DMS79 treated with DMSO at 0.1 percent for 48 hours (cell line): Measurements from ENCODE around the gene BTBD2.

ENCODE experiments used
- DNase-seq: peaks from one replicate; lab custom pipeline; 2025; lab: John Stamatoyannopoulos, UW

The BTBD2 gene

GRCh38 chr19:1959928-1960589, 55.5 kb downstream of the BTBD2 start:
- no peak for DNase-seq

DNA sequence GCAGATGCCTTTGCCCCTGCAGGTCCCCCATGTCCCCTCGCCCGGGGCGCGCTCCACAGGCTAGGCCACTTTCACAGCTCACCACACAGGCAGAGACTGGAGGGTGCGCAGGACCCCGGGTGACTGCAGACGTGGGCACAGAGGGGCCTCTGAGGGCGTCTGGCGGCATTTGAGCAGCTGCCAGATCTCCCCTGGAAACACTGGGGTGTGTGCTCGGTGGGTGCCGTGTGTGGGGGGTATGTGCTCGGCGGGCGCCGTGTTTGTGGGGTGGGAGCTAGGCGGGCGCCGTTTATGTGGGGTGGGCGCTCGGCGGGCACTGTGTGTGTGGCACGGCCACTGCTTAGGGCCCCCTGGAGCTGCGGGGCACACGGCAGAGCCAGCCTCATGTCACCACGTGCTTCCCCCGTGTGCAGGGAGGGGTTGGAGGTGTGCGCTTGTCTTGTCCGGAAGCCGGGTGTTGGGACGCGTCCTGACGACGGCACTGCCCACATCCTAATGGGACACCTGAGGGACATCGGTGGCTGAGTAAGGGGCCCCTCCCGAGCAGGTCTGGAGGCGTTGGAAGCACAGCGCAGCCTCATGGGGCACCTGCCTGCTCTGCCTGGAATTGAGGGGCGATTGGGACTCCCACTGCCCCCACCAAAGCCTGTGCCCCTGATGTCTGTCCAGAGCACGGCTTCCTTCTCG, 57.8 kb downstream of the BTBD2 start:
- no peak for DNase-seq

GRCh38 chr19:1956868-1957492, 58.5 kb downstream of the BTBD2 start:
- DNase-seq = no peak

DNA sequence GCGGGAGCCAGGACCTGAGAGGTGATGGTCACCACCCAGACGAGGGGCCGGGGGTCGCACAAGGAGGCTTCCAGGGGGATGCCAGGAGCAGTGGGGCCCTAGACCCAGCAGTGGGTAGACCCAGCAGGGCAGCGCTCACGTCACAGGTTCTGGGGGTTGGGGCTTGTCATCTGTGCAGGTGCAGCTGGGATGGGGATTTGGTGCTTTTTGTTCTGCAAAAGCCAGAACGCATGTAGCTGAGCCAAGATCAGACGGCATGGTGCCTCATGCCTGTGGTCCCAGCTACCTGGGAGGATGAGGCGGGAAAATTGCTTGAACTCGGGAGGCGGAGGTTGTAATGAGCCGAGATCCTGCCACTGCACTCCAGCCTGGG, 59.4 kb downstream of the BTBD2 start:
- no peak for DNase-seq

DNA sequence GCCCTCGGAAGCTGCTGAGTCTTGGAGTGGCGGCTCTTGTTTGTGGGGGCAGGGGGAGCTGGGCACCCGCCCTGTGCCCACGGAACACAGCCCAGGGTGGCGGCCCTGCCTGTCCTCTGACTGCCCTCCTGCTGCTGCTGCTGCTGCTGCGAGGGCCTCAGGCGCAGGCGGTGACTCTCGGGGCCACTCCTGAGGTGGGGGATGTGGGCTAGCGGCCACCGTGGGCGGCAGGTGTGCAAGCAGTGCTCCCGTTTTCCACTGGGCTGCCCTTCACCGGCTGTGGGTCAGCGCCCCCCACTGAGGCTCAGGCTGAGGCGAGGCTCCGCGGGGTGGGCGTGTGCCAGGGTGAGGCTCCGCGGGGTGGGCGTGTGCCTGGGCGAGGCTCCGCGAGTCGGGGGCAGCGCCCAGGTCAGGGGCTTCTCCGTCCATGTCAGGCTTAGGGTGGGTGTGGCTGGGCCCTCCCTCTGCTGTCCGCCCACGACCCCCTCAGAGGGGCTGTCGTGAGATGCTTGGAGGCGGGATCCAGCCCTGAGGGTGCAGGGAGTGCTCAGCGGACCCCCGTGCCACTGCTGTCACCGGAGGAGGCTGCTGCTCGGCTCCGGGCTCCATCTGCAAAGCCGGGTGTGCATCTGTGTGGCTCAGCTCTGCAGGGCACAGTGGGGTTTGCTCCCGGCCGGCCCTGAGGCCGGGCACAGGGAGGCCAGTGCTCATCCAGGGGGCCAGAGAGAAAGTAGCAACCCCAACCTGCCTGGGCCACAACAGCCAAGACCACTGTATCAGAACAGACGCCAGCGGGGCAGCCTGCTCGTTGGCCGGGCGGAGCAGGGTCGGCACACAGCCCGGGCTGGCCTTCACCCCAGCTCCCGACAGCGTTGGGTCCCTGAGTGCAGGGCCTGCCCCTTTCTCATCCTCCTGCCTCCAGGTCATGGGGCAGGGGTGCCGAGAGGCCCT, 60.1 kb downstream of the BTBD2 start:
- no peak for DNase-seq

DNA sequence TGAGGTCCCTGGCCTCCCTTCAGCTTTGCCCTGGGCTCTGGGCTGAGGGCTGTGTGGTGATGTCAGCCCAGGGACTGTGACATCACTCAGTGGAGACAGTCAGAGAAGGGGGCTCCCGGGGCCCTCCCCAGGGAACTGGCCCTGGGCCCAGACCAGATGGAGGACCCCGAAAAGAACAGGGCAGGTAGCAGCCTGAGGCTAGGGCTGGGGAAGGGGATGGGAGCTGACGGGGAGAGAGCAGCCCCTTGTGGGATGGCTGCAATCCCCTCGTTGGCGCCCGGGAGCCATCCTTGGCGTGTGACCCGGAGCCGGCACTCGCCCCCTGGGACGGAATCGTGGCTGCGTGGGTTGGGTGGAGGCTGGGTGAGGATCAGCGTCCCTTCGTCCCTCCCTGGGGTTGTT, 61.0 kb downstream of the BTBD2 start:
- no peak for DNase-seq

- no peak for DNase-seq
These were observed 61.9 kb downstream of the BTBD2 start for GRCh38 chr19:1953441-1954094.

DNA sequence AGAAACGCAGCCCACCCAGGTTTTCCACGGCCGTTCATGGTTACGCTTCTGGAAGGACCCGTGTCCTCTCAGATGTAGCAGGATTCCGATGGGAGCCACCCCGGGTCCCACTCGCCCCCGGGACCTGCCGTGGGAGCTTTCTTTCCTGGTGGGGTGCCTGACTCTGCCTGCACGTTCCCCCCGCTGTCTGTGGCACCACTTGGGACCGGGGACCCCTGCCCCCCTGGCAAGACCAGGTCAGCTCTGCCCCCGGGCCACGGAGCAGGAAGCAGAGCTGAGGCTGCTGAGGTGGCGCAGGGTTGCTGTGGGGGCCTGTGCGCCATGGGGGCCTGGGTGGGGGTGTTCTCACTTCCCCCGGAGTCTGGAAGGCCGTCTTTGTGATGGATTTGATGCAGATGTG, 62.5 kb downstream of the BTBD2 start:
- DNase-seq = no peak

DNA sequence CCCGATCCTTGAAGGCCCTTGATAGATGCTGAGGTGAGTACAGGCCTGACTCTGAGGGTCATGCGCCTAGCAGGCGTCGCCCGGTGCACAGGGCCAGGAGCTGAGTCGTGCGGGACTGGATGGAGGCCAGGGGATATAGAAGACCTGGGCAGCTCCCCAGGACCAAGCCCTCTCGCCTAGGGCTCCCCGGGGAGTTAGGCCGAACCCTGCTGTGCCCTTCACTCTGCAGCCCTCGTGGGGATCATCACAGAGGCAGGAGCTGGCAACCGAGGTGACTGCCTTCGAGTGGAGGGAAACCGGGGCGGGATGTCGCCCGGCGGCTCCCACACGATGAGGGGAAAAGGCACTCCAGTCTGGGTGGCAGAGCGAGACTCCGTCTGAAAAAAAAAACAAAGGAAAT, 62.9 kb downstream of the BTBD2 start:
- DNase-seq = no peak

DNA sequence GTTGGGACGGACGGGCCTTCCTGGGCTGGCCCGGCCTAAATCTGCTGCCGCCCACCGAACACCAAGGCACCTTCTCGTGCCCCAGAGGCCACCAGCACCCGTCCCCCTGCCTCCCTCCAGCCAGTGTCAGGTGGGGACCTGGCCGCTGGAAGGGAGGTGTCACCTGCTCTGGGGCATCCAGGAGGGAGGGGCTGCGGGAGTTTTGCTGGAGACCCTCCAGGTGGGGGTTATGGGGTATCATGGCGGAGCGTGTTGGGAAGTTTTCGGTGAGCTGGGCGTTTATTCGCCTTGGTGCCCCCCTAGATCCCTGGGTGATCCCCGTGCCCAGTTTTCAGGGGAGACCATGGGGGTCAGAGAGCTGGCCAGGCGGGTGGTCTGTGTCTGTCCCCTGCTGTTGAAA, 64.9 kb downstream of the BTBD2 start:
- no peak for DNase-seq

- DNase-seq = no peak
These were observed 66.0 kb downstream of the BTBD2 start for GRCh38 chr19:1949304-1950101.

DNA sequence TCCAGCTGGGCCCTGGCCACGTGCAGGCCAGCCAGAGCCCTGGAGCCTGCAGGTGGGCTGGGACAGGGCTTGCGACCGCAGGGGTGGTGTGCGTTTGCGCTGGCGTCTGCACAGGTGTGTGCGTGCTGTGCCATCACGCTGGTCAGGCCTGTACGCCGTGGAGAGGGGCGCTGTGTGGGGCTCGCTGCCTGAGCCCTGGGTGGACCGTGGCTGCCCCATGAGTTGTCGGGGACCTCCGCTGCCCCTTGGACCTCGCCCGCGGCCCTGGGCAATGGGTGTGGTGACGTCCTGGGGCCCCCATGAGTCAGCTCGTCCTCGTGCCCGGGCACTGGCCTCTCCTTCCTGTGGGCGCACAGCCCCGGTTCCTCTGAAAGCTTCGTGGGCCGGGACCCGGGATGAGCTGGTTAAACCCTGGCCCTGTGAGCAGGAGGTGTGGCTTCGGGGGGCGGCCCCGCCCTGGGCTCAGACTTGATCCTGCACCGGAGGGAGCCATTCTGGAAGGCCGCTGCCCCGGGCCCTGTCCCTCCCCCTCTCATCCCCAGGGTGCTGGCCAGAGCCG, 67.8 kb downstream of the BTBD2 start:
- DNase-seq = no peak

GRCh38 chr19:1945899-1946298, 69.6 kb downstream of the BTBD2 start:
- DNase-seq = no peak

DNA sequence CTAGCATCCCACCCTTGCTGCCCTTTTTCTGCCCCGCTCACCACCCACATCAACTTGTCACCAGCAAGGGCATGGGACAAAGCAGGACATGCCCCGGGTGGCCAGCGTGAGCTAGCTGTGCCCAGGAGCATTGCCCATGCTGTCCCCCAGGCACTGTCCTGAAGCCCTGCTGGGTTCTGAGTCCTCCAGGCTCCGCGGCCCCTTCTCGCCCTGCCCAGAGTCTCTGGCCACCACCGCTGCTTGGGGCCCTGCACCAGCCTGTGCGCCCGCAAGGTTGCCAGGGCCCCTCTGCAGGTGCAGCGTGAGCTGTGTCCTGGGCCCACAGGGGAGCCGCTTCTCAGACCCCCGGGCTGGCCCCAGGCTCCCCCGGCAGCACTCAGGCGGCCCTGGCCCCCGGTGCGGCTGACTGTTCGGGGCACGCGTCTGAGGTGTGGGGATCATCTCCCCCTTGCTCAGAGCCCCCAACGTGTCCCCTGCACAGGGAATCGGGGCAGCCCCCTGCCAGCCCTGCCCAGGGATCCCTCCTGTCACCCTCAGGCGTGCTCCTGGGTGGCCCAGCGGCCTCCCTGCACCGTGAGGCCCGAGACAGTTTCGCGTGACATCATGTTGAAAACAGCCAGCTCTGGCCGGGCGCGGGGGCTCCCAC, 70.5 kb downstream of the BTBD2 start:
- no peak for DNase-seq

DNA sequence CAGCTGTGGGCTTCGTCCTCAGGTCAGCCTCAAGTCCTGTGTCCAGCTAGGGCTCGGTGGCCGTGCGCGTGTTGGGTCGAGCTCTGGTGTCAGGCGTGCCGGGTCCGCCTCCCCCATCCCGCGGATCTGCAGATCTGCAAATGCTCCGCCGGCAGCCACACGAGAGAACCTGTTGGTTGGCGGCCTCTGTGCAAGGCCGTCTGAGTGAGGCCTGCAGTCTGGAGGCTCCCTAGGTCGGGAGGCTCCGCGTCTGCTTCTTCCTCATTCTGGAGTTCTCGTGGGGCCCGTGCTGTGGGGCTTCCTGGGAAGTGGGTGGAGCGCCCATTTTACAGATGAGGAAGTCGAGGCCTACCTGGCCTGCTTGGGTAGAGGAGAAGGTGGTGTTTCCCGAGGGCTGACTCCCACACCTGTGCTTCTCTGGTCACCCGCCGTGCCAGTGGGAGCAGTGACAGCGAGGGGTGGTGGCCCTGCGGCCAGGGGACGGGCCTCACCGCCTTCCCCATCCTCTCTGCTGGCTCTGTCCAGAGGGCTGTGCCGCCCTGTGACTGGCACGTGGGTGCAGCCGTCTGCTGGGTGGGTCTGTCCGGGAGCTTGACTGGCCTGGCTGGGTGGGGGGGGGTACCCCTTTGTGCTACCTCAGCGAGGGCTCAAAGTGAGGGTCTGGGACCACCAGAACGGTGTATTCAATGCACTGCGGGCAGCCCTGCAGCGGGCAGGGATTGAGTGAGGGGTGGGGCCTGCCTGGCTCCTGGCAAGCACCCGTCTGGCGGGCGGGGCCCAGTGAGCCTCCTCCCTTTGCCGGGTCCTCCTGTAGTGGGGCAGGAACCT, 71.2 kb downstream of the BTBD2 start:
- no peak for DNase-seq

DNA sequence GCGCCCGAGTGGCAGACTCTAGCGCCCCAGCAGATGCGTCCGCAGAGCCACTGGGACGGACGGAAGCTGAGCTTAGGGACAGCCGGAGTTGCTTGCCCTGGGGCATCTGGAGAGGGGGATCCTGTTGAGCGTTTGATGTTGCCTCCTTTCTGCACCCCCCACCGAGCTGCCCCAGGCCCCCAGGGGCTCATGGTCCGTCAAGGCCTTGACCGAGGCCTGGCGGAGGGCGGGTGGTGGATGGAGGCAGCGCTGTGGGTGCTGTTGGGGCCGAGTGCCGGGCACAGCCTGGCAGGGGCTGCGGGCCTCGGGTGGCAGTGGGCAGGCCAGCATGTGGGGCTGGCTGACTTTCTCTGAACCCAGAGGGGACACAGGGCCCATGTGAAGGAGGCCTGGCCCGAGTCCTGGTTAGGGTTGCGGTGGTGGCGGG, 71.8 kb downstream of the BTBD2 start:
- DNase-seq = no peak

DNA sequence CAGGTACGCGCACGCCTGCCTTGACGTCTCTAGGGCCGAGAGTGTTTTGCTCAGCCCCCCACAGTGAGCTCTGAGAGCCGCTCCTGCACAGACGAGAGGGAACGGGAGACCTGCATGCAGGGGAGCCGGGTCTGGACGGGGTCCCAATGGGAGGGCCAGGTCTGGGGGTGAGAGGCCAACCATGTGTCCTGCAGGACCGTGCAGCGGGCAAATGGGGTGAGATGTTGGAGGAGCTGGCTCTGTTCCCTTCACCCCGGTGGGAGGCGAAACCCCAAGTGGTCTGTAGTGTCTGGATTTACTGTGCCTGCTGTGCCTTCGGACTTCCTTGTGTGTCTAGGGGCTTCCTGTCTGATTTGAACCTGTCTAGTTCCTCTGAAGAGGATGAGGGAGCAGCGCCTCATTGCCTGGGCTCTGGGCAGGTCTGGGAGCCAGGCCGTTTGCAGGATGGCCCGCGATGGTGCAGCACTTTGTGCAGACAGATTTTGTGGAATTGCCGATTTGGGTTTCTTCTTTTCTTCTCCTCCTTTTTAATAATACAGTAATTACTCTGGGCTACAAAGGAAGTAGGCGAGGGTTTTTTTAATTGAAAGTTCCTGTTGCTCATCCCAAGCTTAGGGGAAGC, 72.5 kb downstream of the BTBD2 start:
- peak; percentile 11 for DNase-seq

DNA sequence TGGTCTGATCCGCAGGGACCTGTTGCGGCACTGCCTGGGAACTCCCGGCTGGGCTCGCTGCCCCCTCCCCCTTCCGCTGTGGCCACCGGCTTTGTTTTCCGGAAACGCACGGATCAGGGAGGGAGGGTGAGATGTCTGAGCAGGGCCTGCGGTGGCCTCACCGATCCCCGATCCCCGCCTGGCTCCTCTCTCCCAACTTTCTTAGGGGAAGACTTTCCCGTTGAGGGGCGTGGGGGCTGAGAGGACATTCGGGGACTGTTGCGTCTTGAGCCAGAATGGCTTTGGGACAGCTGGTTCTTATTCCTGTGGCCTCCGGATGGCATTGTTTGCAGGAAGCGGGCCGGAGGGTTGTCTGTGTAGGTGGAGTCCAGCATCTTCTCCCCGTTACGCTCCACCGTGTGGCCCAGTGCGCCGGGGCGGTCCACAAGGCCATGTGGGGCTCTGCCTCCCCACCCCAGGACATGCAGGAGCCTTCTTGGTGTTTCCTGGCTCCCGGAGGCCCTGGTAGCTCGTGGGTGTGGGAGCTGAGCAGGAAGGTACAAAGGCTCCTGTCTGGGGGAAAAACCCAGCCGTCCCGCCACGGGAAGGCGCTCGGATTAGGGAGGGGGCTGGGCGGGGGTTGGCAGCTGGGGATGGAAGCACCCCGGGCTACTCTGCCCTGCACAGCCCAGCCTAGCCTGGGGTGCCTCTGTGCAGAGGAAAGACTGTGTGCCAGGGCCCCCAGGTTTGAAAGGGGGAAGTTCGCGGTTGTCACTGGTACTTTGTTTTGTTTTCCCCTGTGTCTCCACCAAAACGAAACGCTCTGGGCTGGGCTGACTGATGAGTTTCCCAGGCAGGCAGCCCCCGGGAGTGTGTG, 73.2 kb downstream of the BTBD2 start:
- DNase-seq = peak; percentile 23
